ENCODE measurements around the gene RASA1.
"Not testable (repeated sequence)": the region's sequence is repeated elsewhere in the genome, so short reads cannot be mapped to it uniquely, and the experiment has no call there.

RASA1 gene

GRCh38 chr5:87267574-87268125 lies at the start of gene RASA1:
TSS of gene RASA1 (plus strand) at chr5:87267883. CDS start at chr5:87268452, 569 bp downstream.
- DNase-seq (ENCODE audit: low read depth) = peak; percentile 79

DNA sequence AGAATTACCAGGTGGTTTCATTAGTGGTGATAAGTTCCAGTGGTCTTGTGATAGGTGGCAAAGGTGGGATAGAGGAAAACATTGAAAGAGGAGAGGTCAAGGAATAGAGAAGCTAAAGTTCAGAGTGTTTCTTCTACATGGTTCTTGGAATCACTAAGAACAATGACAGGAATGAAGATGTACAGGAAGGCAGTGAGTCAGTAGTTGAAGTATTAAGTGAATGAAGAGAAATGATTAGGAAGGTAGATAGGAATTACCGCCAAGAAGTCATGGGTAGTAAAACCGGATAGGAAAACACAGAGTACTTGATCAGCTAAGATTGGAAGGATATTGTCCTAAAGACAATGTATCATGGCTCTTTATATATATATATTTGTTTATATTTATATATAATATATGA lies 37.9 kb upstream of the RASA1 start:
- DNase-seq (ENCODE audit: low read depth) = no peak

GRCh38 chr5:87231037-87231808 lies 36.5 kb upstream of the RASA1 start:
- DNase-seq (ENCODE audit: low read depth) = no peak

GRCh38 chr5:87233143-87233542 lies 34.5 kb upstream of the RASA1 start:
- no peak for DNase-seq (ENCODE audit: low read depth)

- DNase-seq (ENCODE audit: low read depth) = no peak
Observed at GRCh38 chr5:87241555-87241954, 26.1 kb upstream of the RASA1 start.

DNA sequence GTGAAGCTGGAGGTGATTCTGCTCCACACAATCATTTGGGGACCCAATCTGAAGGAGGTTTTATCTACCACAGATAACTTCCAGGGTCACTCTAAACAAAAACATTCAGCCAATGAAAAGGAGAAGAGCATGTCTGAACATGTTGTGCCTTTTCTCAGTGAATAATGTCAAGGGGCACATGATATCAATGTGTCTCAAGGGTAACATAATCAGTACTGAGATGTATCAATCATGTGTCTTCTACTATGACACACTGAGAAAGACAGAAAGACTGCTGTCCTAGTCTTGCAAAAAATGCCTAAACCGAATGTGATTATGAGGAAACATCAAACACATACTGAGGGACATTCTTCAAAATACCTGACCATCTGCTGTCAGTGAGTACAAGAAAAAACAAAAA lies 25.4 kb upstream of the RASA1 start:
- no peak for DNase-seq (ENCODE audit: low read depth)

DNA sequence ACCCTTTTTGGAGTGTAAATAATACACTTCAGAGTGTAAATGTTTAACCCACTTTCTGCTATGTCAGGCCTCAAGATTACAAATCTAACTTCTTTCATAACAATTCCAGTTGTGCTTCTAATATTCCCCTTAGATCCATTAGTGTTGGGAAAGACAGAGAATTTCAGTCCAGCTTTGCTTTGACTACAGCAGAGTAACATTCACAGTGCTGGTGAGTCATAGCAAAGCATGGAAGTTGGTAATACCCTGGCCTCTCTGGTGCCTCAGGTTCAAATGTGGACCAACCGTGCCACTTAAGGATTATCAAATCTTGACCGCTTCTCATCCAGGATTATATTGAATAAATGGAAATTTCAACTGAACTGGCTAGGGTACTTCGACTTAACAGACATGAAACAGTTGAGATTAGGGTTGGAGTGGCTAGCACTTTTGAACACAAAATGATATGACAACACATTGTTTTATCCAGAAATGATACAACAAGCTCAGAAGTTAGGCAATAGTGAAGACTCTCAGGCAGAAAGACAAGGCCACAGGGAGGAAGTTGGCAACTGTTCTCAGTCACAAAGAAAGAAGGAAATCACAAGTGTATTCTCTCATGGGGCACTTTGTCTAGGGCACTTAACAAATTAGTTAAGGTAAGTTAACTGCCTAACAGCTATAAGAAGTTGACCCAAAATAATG lies 24.4 kb upstream of the RASA1 start:
- DNase-seq (ENCODE audit: low read depth) = no peak

- DNase-seq (ENCODE audit: low read depth) = no peak
Observed at GRCh38 chr5:87245451-87245850, 22.2 kb upstream of the RASA1 start.

- no peak for DNase-seq (ENCODE audit: low read depth)
Observed at GRCh38 chr5:87246061-87246460, 21.6 kb upstream of the RASA1 start.

- DNase-seq (ENCODE audit: low read depth) = no peak
Observed at GRCh38 chr5:87252283-87252605, 15.4 kb upstream of the RASA1 start.

DNA sequence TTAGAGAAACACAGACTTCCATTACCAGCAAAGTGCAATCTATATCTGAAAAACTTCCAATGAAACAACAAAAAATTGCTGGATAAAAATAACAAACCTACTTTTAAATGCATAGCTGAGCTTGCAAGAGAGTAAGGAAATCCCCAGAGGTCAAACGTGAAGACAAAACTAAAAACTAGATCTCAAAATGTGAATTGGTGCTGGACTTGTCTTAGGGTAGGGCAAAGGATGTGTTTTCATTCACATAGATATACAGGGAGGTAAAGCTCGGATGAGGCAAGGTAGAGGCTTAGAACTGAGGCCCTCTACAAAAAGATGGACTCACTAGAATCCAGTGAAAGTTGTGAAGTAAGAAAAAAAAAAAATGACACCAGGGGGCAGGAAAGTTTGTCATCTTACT lies 13.6 kb upstream of the RASA1 start:
- no peak for DNase-seq (ENCODE audit: low read depth)

DNA sequence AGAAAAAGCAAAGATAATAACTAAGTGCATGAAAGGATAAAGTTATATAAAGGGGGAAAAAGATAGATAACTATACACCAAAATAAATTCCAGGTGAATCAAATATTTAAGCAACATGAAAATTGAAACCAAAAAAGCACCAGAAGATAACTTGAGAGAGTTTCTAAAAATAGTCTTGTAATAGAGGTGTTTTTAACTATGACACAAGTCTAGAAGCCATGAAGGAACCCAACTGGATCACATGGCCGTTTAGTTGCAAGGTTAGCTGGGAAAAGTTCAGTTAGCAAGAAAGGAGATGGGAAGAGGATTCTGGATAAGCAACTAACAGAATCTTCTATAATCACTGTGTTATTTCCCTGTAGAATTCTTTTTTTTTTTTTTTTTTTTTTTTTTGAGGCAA lies 9.2 kb upstream of the RASA1 start:
- no peak for DNase-seq (ENCODE audit: low read depth)

GRCh38 chr5:87260604-87261192 lies 7.0 kb upstream of the RASA1 start:
- DNase-seq (ENCODE audit: low read depth) = no peak

DNA sequence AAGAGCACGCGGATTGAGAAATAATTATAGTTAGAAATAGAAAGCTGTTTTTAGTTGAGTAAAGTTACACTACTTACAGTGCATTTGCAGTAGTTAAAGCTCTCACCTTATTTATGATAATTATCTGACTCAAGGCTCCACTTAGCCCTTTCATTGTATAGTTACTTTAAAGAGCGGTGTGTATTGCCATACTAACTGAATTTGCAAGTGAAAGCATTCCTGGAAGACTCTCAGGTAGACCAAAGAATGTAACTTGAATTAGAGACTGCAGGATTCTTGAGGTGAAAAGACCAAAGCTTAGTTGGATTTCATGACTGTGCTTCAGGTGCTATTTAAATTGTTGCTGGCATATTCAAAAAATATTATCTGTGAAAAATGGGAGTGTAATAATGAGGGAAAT lies 4.2 kb upstream of the RASA1 start:
- DNase-seq (ENCODE audit: low read depth) = no peak

DNA sequence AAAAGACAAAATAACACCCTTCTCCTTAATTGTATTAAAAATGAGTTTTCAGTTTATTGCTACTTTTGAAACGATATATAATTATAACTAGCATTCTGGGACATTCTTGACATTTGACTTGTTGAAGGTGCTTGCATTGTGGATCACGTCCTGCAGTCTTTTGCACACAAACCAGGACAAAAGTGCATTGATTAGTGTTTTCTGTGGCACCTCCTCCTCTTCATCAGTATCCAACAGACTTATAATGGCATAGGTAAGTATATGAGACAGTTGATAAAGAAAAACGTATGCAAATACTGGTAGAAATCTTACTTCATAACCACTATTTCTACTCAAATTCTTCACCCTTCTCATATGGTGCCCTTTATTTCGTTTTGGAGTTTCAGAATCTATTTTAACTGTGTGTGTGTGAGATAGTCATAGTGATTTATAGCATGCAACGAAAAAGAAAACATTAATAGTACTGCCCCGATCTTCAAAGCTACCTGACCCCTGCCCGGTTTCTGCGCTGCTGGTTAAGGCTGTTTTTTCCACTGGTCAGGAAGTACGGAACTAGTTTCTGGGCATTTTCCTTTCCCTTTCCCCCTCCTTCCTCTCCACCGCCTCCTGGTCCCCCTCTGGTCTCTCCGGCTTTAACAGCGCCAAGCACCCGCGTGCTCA lies 639 bp upstream of the RASA1 start:
- no peak for DNase-seq (ENCODE audit: low read depth)

DNA sequence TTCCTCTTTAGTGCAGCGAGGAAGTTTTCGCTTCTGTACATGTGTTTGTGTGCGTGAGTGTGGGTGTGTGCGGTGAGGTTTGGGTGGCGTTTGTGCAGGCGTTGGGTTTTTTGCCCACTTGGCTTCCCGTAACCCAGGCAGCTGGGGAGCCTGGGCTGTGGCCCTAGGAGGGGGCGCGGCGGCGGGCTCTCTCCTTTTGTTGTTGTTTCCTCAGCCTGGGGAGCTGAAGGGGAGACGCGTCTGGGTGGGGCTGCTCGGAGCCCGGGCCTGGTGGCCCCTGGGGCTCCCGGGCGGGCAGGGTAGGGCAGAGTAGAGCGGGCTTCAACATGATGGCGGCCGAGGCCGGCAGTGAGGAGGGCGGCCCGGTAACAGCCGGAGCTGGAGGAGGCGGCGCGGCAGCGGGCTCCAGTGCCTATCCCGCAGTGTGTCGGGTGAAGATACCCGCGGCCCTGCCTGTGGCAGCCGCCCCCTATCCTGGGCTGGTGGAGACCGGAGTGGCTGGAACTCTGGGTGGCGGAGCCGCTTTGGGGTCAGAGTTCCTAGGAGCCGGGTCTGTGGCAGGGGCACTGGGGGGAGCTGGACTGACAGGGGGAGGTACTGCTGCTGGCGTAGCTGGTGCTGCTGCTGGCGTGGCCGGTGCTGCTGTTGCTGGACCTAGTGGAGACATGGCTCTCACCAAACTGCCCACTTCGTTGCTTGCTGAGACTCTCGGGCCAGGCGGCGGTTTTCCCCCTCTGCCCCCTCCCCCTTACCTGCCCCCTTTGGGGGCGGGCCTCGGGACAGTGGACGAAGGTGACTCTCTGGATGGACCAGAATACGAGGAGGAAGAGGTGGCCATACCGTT lies 665 bp downstream of the RASA1 start:
- DNase-seq (ENCODE audit: low read depth) = peak; percentile 46

- no peak for DNase-seq (ENCODE audit: low read depth)
Observed at GRCh38 chr5:87268970-87269377, 1.3 kb downstream of the RASA1 start.

DNA sequence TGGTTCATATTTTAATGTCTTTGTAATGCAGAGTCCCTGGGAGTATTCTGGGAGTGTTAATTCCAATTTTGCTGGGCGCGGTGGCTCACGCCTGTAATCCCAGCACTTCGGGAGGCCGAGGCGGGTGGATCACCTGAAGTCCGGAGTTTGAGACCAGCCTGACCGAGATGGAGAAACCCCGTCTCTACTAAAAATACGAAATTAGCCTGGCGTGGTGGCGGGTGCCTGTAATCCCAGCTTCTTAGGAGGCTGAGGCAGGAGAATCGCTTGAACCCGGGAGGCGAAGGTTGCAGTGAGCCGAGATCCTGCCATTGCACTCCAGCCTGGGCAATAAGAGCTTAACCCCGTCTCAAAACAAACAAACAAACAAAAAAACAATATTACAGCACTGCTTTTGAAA lies 3.2 kb downstream of the RASA1 start:
- not testable (repeated sequence) for DNase-seq (ENCODE audit: low read depth)

DNA sequence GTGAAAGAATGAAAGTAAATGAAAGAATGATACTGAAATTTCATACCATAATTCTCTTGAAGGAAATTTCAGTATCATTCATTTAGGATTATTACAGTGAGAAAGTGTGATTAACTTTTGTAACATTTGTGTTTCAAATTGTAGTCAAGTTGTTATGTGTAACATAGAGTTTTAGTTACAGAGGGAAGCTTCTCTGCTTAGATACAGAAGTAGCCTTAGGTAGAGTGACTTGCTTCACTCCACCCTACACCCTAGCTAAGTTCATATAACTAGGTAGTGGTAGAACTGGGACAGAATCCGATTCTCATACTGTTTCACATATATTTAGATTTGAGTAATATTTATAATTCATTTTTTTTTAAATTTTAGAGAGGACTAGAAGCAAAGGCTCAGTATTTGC lies 9.0 kb downstream of the RASA1 start:
- DNase-seq (ENCODE audit: low read depth) = no peak

GRCh38 chr5:87277279-87277835 lies 9.7 kb downstream of the RASA1 start:
- DNase-seq (ENCODE audit: low read depth) = no peak

GRCh38 chr5:87278590-87279100 lies 11.0 kb downstream of the RASA1 start:
- DNase-seq (ENCODE audit: low read depth) = no peak

Measured in stimulated activated CD8-positive, alpha-beta memory T cell treated with anti-CD3 and anti-CD28 coated beads, Interleukin-15, amount 100 ng/mL, for 24 hours (primary cell).